Bladder microvascular endothelial cell (primary cell): ENCODE results near the gene NPPC. TPM values are rescaled to one million over a fixed set of nuclear protein-coding genes. Genes with fewer than 3 reads are reported as not detected.

ENCODE experiments used
- total RNA-seq: library from RNA; depleted of rRNA; stranded (reverse); fragments of >200 nt; gene quantifications from 2 replicates; pipeline ENCODE4 v1.2.3, GENCODE V29; 2014

NPPC gene
- total RNA-seq, result 0.16 TPM in 1 of 2 replicates, not detected in the other

GRCh38 chr2:231926180-231926741, at the start of gene NPPC:
NPPC (minus strand) TSS chr2:231926396; CDS start chr2:231926249, 147 bp downstream.

DNA sequence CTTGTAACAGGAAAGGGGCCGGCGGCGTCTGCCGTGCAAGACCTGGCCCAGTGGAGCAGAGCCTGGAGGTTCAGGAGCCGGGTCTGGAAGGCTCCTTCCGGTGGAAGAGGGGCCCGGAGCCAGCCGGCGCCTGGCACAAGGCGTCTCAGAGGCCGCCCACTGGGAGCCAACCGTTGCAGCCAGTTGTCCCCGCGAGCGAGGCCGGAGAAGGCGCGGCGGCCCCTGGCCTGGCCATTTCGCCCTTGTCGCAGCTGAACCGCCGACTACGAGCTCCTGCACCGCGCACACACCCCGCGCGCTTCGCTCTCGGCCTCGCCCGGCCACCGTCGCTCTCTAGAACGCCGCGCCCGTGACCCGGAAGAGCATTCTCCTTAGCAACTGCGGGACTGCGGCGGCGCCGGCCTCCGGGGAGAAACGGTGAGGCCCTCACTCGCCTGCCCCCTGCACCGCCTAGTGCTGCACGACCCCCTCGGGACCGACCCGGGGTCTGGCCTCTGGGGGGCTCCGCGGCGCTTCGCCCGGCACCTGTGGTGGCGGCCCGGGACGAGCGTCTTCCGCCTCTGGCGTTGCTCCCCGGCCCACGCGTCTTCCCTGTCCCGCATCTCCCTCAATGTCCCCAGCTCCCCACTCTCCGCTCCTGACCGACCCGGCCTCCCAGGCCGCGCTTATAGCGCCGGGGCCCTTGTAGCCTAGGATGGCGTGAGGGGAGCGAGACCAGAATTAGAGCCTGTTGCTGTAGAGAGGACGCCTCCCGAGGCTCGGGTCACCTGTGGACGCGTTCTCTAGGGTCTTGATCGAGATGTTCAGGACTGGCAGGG, 35.4 kb upstream of the NPPC start, which contains the start of gene DIS3L2:
DIS3L2 (plus strand) TSS at position 365 of the 818 bp plus-strand sequence. CDS start 53,215 bp downstream, outside the sequence.

Other genes with a start within 250 kb of the NPPC start
- gene PTMA, start 217.9 kb downstream of the NPPC start, total RNA-seq, result 903 and 1,986 TPM in 2 replicates
- 16.4 and 21.0 TPM in 2 replicates for gene PDE6D, start 145.1 kb downstream of the NPPC start, total RNA-seq
- gene COPS7B, start 140.0 kb downstream of the NPPC start, total RNA-seq, result 8.3 and 26.3 TPM in 2 replicates
- gene DIS3L2, start 35.3 kb upstream of the NPPC start, total RNA-seq, result 14.2 and 20.6 TPM in 2 replicates